Adrenal gland (tissue), 12 donors: ENCODE results near the gene SLC8A3. TPM values are rescaled to one million over a fixed set of nuclear protein-coding genes. Genes with fewer than 3 reads are reported as not detected.

Experiments
- DNase-seq, 7 donors: peaks; one replicate each; pipeline ENCODE4 v3.0.0-alpha.2; 2019 to 2020
- H3K27ac ChIP-seq, 5 donors: fragments of 200-600 bp; sonication (generic) in 4 of 5; 1 replicate in 3 of 5; 2 replicates in 2 of 5; pipeline versions ENCODE4 v1.5.1 to v1.8.0; 2016 to 2020; ENCODE audit warnings: mild to moderate bottlenecking in 1 of 5
- H3K27me3 ChIP-seq: fragments of 200-600 bp; 2 replicates; pipeline ENCODE4 v1.8.0; 2021
- H3K36me3 ChIP-seq, 2 donors: fragments of 200-600 bp; replicated peaks in 1 of 2; 1 replicate in 1 of 2; 2 replicates in 1 of 2; pipeline versions ENCODE4 v1.5.1 to v1.8.0; 2018 to 2022
- H3K4me1 ChIP-seq, 2 donors: fragments of 200-600 bp; replicated peaks in 1 of 2; 1 replicate in 1 of 2; 2 replicates in 1 of 2; pipeline versions ENCODE4 v1.5.1 to v1.8.0; 2018 to 2021
- H3K4me3 ChIP-seq, 4 donors: fragments of 200-600 bp; sonication (generic) in 3 of 4; one replicate each; pipeline ENCODE4 v1.5.1; 2016 to 2018
- H3K9me3 ChIP-seq, 3 donors: fragments of 200-600 bp; sonication (generic) in 1 of 3; replicated peaks in 1 of 3; 1 replicate in 2 of 3; 2 replicates in 1 of 3; pipeline versions ENCODE4 v1.5.1 to v1.8.0; 2016 to 2021
- POLR2A ChIP-seq, 2 donors: fragments of 450-650 bp; IDR thresholded peaks; one replicate each; pipeline ENCODE4 v1.6.1; 2017; ENCODE audit warnings: antibody characterized with exemption in 2 of 2, mild to moderate bottlenecking in 2 of 2, moderate library complexity in 1 of 2
- WGBS, 4 donors: extraction: QIAGEN DNeasy Blood & Tissue Kit in 2 of 4; methylation state at CpG; one replicate each; pipeline versions ENCODE4 v1.1.5 to v1.1.7; 2013 to 2017; 5-methylcytosine and 5-hydroxymethylcytosine counted together
- intact Hi-C, 2 donors: fragments of 100-400 bp; cut with DNase I; formaldehyde crosslinking; loops; one replicate each; pipeline versions ENCODE4 v1.14.1 to v1.15.0; 2022 to 2023
- polyA plus RNA-seq, 3 donors: library from polyadenylated mRNA; stranded (reverse); fragments of 200-250 nt in 2 of 3; fragments of 350-450 nt in 1 of 3; fragmentation: Illumina TruSeq in 1 of 3; extraction: RNeasy Lipid Tissue Mini Kit (QIAGEN cat#74804) in 1 of 3; gene quantifications; one replicate each; pipeline ENCODE4 v1.2.3, GENCODE V29; 2013 to 2014
- total RNA-seq, 9 donors: library from RNA; depleted of rRNA in 4 of 9; stranded (reverse); fragments of >200 nt in 4 of 9; fragments of 120-200 nt in 1 of 9; fragmentation: NEBNext Ultra II Directional in 1 of 9; extraction: Animal tissue kit (Norgen Biotek cat#: 25700) in 1 of 9; gene quantifications; one replicate each; pipeline versions ENCODE4 v1.1.0 to v1.2.4, GENCODE V29; 2013 to 2023
- TF ChIP-seq, protein P1 (sequence below), 6 experiments: fragments of 450-650 bp in 4 of 6; fragments of 200-600 bp in 2 of 6; sonication (generic) in 1 of 6; IDR thresholded peaks; 1 replicate in 5 of 6; 2 replicates in 1 of 6; pipeline versions ENCODE4 v1.5.1 to v1.8.0; 2016 to 2021; ENCODE audit warnings: antibody characterized with exemption in 6 of 6, mild to moderate bottlenecking in 2 of 6, moderate library complexity in 1 of 6
- donor health status: healthy with polysubstance abuse.
- donor health status: Bipolar disorder and iron deficiency.
- donor health status: DM: yes; HTN: yes; CAD: no.
- donor health status: DM: no; HTN: no; CAD: no.
- donor health status: DM: no; HTN: no; CAD: no.
- donor health status: DM: yes; HTN: yes; CAD: no.

Gene SLC8A3
- total and polyA plus RNA-seq, 12 donors: 0.08 to 2.1 (median 0.62) TPM; not detected in 4

- 76 to 89% (median 81%) methylated on average over 1 of the region's 1 CpG for WGBS, 4 donors
- Histone ChIP-seq H3K36me3 (no peaks in the 10 kb centered on the region), H3K9me3 (no peaks in the 10 kb centered on the region), H3K4me1 (no peaks in the 10 kb centered on the region), H3K27ac (no peak overlapping the region), H3K4me3 (no peak overlapping the region), H3K27me3 (no peaks in the 10 kb centered on the region)
- no peak for DNase-seq
- intact Hi-C loops: loop anchor here in 1 of 2 donors (5.0 kb wide), 1 partner anchor 664 kb away; no protein-coding TSS in a partner anchor
- no peak for TF ChIP-seq POLR2A (IDR thresholded peaks at IDR 0.05)
- TF ChIP-seq, protein P1, sequence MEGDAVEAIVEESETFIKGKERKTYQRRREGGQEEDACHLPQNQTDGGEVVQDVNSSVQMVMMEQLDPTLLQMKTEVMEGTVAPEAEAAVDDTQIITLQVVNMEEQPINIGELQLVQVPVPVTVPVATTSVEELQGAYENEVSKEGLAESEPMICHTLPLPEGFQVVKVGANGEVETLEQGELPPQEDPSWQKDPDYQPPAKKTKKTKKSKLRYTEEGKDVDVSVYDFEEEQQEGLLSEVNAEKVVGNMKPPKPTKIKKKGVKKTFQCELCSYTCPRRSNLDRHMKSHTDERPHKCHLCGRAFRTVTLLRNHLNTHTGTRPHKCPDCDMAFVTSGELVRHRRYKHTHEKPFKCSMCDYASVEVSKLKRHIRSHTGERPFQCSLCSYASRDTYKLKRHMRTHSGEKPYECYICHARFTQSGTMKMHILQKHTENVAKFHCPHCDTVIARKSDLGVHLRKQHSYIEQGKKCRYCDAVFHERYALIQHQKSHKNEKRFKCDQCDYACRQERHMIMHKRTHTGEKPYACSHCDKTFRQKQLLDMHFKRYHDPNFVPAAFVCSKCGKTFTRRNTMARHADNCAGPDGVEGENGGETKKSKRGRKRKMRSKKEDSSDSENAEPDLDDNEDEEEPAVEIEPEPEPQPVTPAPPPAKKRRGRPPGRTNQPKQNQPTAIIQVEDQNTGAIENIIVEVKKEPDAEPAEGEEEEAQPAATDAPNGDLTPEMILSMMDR (IDR thresholded peaks at IDR 0.05): no peak
These were observed 140.5 kb downstream of the SLC8A3 start for GRCh38 chr14:70048313-70048654.

- H3K9me3 ChIP-seq: no peaks in the 10 kb centered on the region
- no peaks in the 10 kb centered on the region for H3K4me1 ChIP-seq
- no peaks in the 10 kb centered on the region for H3K36me3 ChIP-seq
- no peak overlapping the region for H3K4me3 ChIP-seq
- intact Hi-C loops: loop anchor here in 1 of 2 donors (5.0 kb wide), 1 partner anchor 665 kb away; no protein-coding TSS in a partner anchor
- DNase-seq: no peak
- H3K27ac ChIP-seq: no peak overlapping the region
- no peak for TF ChIP-seq POLR2A (IDR thresholded peaks at IDR 0.05)
- TF ChIP-seq, protein P1 (IDR thresholded peaks at IDR 0.05): no peak
- no peaks in the 10 kb centered on the region for H3K27me3 ChIP-seq
- 55 to 78% (median 63%) methylated on average over 3 of the region's 3 CpGs for WGBS, 4 donors
These were observed 141.0 kb downstream of the SLC8A3 start for GRCh38 chr14:70047598-70048312.

GRCh38 chr14:70045844-70046535 lies 142.8 kb downstream of the SLC8A3 start:
- Histone ChIP-seq H3K27me3 (no peaks in the 10 kb centered on the region), H3K4me3 (no peak overlapping the region), H3K36me3 (no peaks in the 10 kb centered on the region), H3K9me3 (no peaks in the 10 kb centered on the region), H3K27ac (no peak overlapping the region), H3K4me1 (no peaks in the 10 kb centered on the region)
- intact Hi-C loops: loop anchor here in 1 of 2 donors (5.0 kb wide), 1 partner anchor 666 kb away; no protein-coding TSS in a partner anchor
- DNase-seq: peak; percentile 72 to 89 (median 79)
- TF ChIP-seq POLR2A (IDR thresholded peaks at IDR 0.05): no peak
- TF ChIP-seq, protein P1 (IDR thresholded peaks at IDR 0.05): peak; percentile 47 to 81 (median 74)
- 26 to 42% (median 28%) methylated on average over 16 to 22 of the region's 22 CpGs for WGBS, 4 donors

DNA sequence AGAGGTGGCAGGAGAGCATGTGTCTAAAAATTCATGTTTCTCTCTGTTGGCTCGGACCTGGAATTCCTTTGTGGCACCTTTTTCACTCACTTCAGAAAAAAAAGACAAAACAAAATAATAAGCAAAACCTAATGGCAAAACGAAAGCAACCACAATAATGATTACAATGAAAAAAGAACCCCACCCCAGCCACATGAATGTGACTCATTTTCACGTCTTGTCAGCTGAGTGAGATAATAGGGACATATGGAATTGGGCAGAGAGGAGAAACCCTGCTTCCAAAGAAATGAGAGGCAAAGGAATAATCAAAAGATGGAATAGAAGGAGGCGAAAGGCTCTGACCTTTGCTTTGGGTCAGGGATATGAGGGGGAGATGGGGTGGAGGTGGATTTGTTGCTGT lies 143.4 kb downstream of the SLC8A3 start:
- DNase-seq: no peak
- intact Hi-C loops: loop anchor here in 1 of 2 donors (5.0 kb wide), 1 partner anchor 667 kb away; no protein-coding TSS in a partner anchor
- H3K4me1 ChIP-seq: no peaks in the 10 kb centered on the region
- 66 to 76% (median 69%) methylated on average over 4 of the region's 4 CpGs for WGBS, 4 donors
- no peak overlapping the region for H3K4me3 ChIP-seq
- H3K36me3 ChIP-seq: no peaks in the 10 kb centered on the region
- H3K27ac ChIP-seq: no peak overlapping the region
- no peaks in the 10 kb centered on the region for H3K9me3 ChIP-seq
- H3K27me3 ChIP-seq: no peaks in the 10 kb centered on the region
- TF ChIP-seq POLR2A (IDR thresholded peaks at IDR 0.05): no peak
- TF ChIP-seq, protein P1 (IDR thresholded peaks at IDR 0.05): no peak
